Common myeloid progenitor, CD34-positive (primary cell): ENCODE results near the gene C9orf85.
"Not testable (repeated sequence)": the region's sequence is repeated elsewhere in the genome, so short reads cannot be mapped to it uniquely, and the experiment has no call there.

Experiments used
- CTCF ChIA-PET: fragments of 350-600 bp; sonication (Branson Sonifier 250); formaldehyde crosslinking; loops from one replicate; lab custom pipeline; 2021; ENCODE audit warnings: antibody characterized with exemption; lab: Charles Lee
- POLR2A ChIA-PET: fragments of 350-600 bp; sonication (Branson Sonifier 250); formaldehyde crosslinking; loops from one replicate; lab custom pipeline; 2021; ENCODE audit warnings: antibody characterized with exemption; lab: Charles Lee
- DNase-seq, 3 donors: peaks; one replicate each; pipeline versions ENCODE4 v3.0.0 to v3.0.0-alpha.2; 2013
- H3K27ac ChIP-seq, 2 experiments: 1 replicate in 1 of 2; 2 replicates in 1 of 2; pipeline ENCODE4 v1.7.0; 2013; ENCODE audit warnings: inconsistent platforms in 2 of 2, low read length in 2 of 2, mild to moderate bottlenecking in 2 of 2, low read depth in 1 of 2, moderate library complexity in 1 of 2; ENCODE audit not compliant: severe bottlenecking in 2 of 2, insufficient read depth in 1 of 2, poor library complexity in 1 of 2
- H3K27me3 ChIP-seq, 5 experiments: replicated peaks in 2 of 5; 1 replicate in 3 of 5; 2 replicates in 2 of 5; pipeline versions ENCODE4 v1.6.1 to v1.7.0; 2013; ENCODE audit warnings: low read length in 4 of 5, mild to moderate bottlenecking in 2 of 5, moderate library complexity in 2 of 5, inconsistent platforms in 1 of 5; ENCODE audit not compliant: insufficient read depth in 5 of 5, control insufficient read depth in 4 of 5
- H3K36me3 ChIP-seq, 4 experiments: 1 replicate in 2 of 4; 2 replicates in 2 of 4; pipeline versions ENCODE4 v1.6.1 to v1.7.0; 2013; ENCODE audit warnings: low read length in 3 of 4, control low read depth in 1 of 4, mild to moderate bottlenecking in 1 of 4; ENCODE audit not compliant: control insufficient read depth in 4 of 4, insufficient read depth in 4 of 4
- H3K4me1 ChIP-seq, 4 experiments: 1 replicate in 3 of 4; 2 replicates in 1 of 4; pipeline versions ENCODE4 v1.6.1 to v1.7.1; 2013; ENCODE audit warnings: low read length in 3 of 4, mild to moderate bottlenecking in 3 of 4, control low read depth in 1 of 4, inconsistent platforms in 1 of 4, moderate library complexity in 1 of 4; ENCODE audit not compliant: control insufficient read depth in 4 of 4, insufficient read depth in 4 of 4; ENCODE audit errors: control extremely low read depth in 1 of 4
- H3K4me3 ChIP-seq, 7 experiments: 1 replicate in 4 of 7; 2 replicates in 3 of 7; pipeline versions ENCODE4 v1.5.1 to v1.7.0; 2013; ENCODE audit warnings: mild to moderate bottlenecking in 7 of 7, low read length in 6 of 7, moderate library complexity in 6 of 7, inconsistent platforms in 2 of 7, low read depth in 2 of 7, control low read depth in 1 of 7; ENCODE audit not compliant: insufficient read depth in 4 of 7, control insufficient read depth in 1 of 7; ENCODE audit errors: extremely low read depth in 1 of 7
- H3K9me3 ChIP-seq, 5 experiments: 1 replicate in 4 of 5; 2 replicates in 1 of 5; pipeline versions ENCODE4 v1.6.1 to v1.7.1; 2013; ENCODE audit warnings: low read length in 4 of 5, mild to moderate bottlenecking in 2 of 5, inconsistent platforms in 1 of 5, low read depth in 1 of 5, moderate library complexity in 1 of 5; ENCODE audit not compliant: control insufficient read depth in 4 of 5, insufficient read depth in 2 of 5; ENCODE audit errors: control extremely low read depth in 1 of 5
- WGBS: methylation state at CpG from one replicate; pipeline ENCODE4 v1.1.5; 2013; ENCODE audit not compliant: insufficient coverage; 5-methylcytosine and 5-hydroxymethylcytosine counted together

C9orf85 gene

DNA sequence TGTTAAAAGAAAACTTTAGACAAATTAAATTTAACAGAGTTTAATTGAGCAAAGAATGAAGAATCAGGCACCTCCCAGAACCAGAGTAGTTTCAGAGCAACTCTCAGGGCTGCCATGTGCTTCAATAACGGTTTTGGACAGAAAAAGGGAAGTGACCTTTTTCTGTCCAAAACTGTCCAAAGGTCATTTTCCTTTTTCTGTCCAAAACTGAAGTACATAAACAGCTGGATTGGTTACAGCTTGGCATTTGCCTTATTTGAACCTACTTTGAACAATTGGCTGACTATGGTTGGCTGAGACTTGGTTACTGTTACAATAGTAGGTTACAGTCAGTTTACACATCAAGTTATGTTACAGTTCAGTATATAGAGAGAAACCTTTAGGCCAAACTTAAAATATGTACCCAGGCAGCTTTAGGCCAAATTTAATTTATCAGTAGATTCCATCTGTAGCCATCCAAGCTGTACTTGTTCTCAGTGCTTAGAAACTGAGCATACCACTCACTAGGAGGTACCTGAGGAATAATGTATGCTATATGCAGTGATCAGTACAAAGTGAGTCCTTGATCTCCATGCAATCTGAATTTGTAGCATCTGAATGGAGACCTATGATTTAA lies 44.0 kb downstream of the C9orf85 start:
- H3K36me3 ChIP-seq = peaks cover 2 to 10% (median 6%) of the 10 kb centered on the region in 4 experiments
- WGBS = 92% methylated on average over 1 of the region's 1 CpG
- CTCF ChIA-PET = no interaction called here

DNA sequence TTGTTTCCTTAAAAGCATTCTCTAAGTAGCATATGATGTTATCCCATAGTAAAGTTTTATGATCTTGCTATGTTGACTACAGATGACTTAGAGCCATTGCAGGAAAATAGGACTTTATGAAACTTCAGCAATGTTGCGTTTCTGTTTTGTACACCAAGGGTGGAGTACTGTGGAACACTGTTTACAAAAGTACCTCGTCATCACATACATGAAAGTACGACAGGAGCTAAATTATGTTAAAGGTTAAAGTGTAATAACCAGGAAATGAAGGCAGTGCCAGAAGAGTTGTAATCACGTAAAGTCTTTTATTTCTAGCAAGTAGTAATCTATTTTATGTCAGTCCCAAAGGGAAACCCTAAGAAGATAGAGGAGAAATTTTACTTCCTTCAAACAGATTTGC lies 50.9 kb downstream of the C9orf85 start:
- WGBS = 100% methylated on average over 1 of the region's 4 CpGs
- H3K27me3 ChIP-seq = no peaks in the 10 kb centered on the region
- H3K27ac ChIP-seq = no peak overlapping the region
- H3K4me1 ChIP-seq = no peaks in the 10 kb centered on the region
- DNase-seq = no peak
- no peak overlapping the region for H3K4me3 ChIP-seq
- CTCF ChIA-PET = no interaction called here
- POLR2A ChIA-PET = no interaction called here
- H3K9me3 ChIP-seq = peaks cover 0 to 3% (median 0%) of the 10 kb centered on the region in 5 experiments
- peaks cover 3 to 10% (median 4%) of the 10 kb centered on the region in 4 experiments for H3K36me3 ChIP-seq

More for the DNA sequence above, 44.0 kb downstream of the C9orf85 start:
- Histone ChIP-seq H3K9me3 (no peaks in the 10 kb centered on the region), H3K4me1 (no peaks in the 10 kb centered on the region), H3K27ac (no peak overlapping the region), H3K4me3 (no peak overlapping the region), H3K27me3 (no peaks in the 10 kb centered on the region)
- no peak for DNase-seq
- POLR2A ChIA-PET = interaction anchor here (0.7 kb wide), 1 partner anchor 43 kb away, joined by 6 read pairs; no protein-coding TSS in a partner anchor

DNA sequence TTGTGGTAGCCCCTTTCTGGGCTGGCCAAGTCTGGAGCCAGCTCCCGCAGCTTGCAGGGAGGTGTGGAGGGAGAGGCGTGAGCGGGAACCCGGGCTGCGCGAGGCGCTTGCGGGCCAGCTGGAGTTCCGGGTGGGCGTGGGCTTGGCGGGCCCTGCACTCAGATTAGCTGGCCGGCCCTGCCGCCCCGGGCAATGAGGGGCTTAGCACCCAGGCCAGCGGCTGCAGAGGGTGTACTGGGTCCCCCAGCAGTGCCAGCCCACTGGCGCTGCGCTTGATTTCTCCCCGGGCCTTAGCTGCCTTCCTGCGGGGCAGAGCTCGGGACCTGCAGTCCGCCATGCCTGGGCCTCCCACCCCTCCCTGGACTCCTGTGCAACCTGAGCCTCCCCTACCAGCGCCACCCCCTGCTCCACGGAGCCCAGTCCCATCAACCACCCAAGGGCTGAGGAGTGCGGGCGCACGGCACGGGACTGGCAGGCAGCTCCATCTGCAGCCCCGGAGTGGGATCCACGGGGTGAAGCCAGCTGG lies 52.1 kb downstream of the C9orf85 start:
- DNase-seq, H3K27ac ChIP-seq, H3K4me1 ChIP-seq, POLR2A ChIA-PET, H3K27me3 ChIP-seq, H3K4me3 ChIP-seq: not testable (repeated sequence)
- Histone ChIP-seq H3K36me3 (peaks cover 3 to 12% (median 4%) of the 10 kb centered on the region in 4 experiments), H3K9me3 (peaks cover 0 to 11% (median 2%) of the 10 kb centered on the region in 5 experiments)
- WGBS = 97% methylated on average over 17 of the region's 29 CpGs
- CTCF ChIA-PET = interaction anchor here (0.6 kb wide), 1 partner anchor 19 kb away, joined by 3 read pairs; no protein-coding TSS in a partner anchor

GRCh38 chr9:71965403-71965802 lies 54.0 kb downstream of the C9orf85 start:
- Histone ChIP-seq H3K9me3 (peaks cover 0 to 20% (median 5%) of the 10 kb centered on the region in 5 experiments), H3K4me3 (no peak overlapping the region), H3K36me3 (peaks cover 0 to 14% (median 7%) of the 10 kb centered on the region in 4 experiments), H3K27ac (no peak overlapping the region), H3K27me3 (no peaks in the 10 kb centered on the region), H3K4me1 (no peaks in the 10 kb centered on the region)
- 92% methylated on average over 1 of the region's 1 CpG for WGBS
- ChIA-PET POLR2A (no interaction called here), CTCF (no interaction called here)
- DNase-seq = no peak

DNA sequence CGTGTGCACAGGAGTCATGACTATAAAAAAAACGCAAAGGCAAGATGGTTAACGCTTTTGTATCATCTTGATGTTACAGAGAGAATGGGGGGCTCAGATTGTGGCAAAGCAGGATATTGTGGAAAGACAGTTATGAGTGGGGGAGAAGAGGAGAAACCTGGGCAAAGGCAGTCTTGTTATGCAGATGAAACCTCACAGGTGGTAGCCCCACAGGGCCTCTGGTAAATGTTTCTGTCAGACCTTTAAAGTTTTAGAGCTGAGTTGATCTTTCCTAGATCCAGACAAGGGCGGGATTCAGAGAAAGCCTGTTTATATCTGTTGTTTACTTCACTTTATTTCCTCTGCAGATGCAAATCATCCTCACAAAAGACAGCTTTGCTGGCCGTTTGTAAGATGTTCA lies 55.2 kb downstream of the C9orf85 start:
- Histone ChIP-seq H3K36me3 (peaks cover 0 to 14% (median 7%) of the 10 kb centered on the region in 4 experiments), H3K4me1 (no peaks in the 10 kb centered on the region), H3K4me3 (no peak overlapping the region), H3K27ac (no peak overlapping the region), H3K27me3 (no peaks in the 10 kb centered on the region), H3K9me3 (peaks cover 0 to 20% (median 5%) of the 10 kb centered on the region in 5 experiments)
- ChIA-PET CTCF (no interaction called here), POLR2A (interaction anchor here (0.6 kb wide), 1 partner anchor 678 kb away, joined by 3 read pairs; no protein-coding TSS in a partner anchor)
- 100% methylated on average over 1 of the region's 5 CpGs for WGBS
- no peak for DNase-seq

GRCh38 chr9:71968541-71969090 lies 57.2 kb downstream of the C9orf85 start:
- WGBS = 80% methylated on average over 5 of the region's 10 CpGs
- H3K27me3 ChIP-seq = no peaks in the 10 kb centered on the region
- no peak for DNase-seq
- CTCF ChIA-PET = no interaction called here
- POLR2A ChIA-PET = no interaction called here
- H3K27ac ChIP-seq = no peak overlapping the region
- H3K36me3 ChIP-seq = peaks cover 0 to 16% (median 7%) of the 10 kb centered on the region in 4 experiments
- H3K9me3 ChIP-seq = peaks cover 0 to 20% (median 5%) of the 10 kb centered on the region in 5 experiments
- H3K4me3 ChIP-seq = no peak overlapping the region
- H3K4me1 ChIP-seq = no peaks in the 10 kb centered on the region

DNA sequence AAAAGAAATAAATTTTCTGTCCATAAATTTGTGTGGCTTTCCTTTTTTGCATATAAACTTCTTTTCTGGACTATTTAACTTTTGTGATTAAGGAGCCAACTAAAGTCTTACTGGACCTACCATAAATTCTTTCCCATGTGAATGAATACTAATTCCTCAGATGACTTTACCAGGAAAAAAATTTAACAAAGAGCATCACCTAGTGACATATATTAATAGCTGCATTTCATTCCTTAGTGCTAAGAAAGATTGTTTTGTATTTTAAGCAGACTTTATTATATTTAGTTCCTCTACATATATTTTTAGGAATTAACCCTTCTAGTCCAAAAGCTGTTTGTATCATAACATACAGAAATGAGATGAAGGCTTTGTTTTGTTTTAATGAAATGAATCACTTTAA lies 64.4 kb downstream of the C9orf85 start:
- Histone ChIP-seq H3K27me3 (no peaks in the 10 kb centered on the region), H3K4me1 (peaks cover 0 to 7% (median 3%) of the 10 kb centered on the region in 4 experiments), H3K4me3 (no peak overlapping the region), H3K36me3 (peaks cover 0 to 2% (median 0%) of the 10 kb centered on the region in 4 experiments), H3K27ac (no peak overlapping the region), H3K9me3 (no peaks in the 10 kb centered on the region)
- ChIA-PET CTCF (interaction anchor here (0.8 to 2.1 kb wide), 15 partner anchors 15 to 206 kb away, joined by 3 to 15 read pairs (median 4); no protein-coding TSS in a partner anchor), POLR2A (no interaction called here)
- peak in 2 of 3 donors; percentile 14 to 21 for DNase-seq
